ENCODE results near the gene PXYLP1.

PXYLP1 gene

DNA sequence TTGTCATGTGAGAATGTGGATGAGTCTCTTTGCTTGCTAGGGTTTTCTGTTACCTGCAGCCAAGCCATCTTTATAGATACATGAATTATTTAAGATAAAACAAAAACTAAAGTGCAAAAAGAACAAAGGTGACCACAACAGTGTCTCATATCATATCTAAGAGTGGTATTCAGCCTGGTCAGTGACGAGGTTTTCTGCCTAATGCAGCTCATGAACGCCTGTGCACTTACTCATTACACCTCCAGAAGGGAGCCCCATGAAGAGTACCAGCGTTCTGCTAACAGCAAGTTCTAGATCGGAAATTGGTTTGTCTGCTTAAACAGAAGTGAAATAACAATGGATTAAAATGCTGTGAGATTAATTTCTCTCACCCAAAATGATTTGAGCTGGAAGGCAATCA, 19.2 kb downstream of the PXYLP1 start:
- no peaks in the 10 kb centered on the region for H3K9me3 ChIP-seq (ENCODE audit: control insufficient read depth, low read length)
- no peaks in the 10 kb centered on the region for H3K4me1 ChIP-seq (ENCODE audit: control insufficient read depth, insufficient read depth, low read length, poor library complexity, severe bottlenecking)
- H3K36me3 ChIP-seq (ENCODE audit: control insufficient read depth, insufficient read depth, low read length) = no peaks in the 10 kb centered on the region
- WGBS, 2 experiments (ENCODE audit: insufficient coverage in 2 of 2) = 95 to 100% methylated on average over 3 of the region's 4 CpGs
- H3K27ac ChIP-seq (ENCODE audit: low read depth, low read length, severe bottlenecking) = no peak overlapping the region
- no peak overlapping the region for H3K4me3 ChIP-seq (ENCODE audit: extremely low read depth, insufficient read depth, low read length, poor library complexity, severe bottlenecking)

DNA sequence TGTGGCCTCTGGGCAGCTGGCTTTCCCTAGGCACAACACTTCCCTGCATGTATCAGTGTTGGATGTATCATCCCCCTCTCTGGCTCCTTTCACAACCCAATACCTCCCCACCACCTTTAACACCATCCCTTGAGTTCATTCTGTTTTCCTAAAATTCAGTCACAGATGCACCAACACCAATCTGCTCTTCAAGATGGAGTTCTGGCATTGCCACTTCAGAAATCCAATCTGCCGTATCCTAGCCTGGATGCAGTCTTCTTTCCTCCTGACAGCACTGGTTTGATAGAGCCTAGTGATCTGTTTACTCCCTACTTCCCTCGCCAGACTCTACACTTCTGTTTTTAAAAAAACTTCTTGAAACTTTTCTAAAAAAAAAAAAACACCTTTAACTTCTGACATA, 21.7 kb downstream of the PXYLP1 start:
- H3K36me3 ChIP-seq (ENCODE audit: control insufficient read depth, insufficient read depth, low read length) = no peaks in the 10 kb centered on the region
- 92 to 94% methylated on average over 2 of the region's 2 CpGs for WGBS, 2 experiments (ENCODE audit: insufficient coverage in 2 of 2)

DNA sequence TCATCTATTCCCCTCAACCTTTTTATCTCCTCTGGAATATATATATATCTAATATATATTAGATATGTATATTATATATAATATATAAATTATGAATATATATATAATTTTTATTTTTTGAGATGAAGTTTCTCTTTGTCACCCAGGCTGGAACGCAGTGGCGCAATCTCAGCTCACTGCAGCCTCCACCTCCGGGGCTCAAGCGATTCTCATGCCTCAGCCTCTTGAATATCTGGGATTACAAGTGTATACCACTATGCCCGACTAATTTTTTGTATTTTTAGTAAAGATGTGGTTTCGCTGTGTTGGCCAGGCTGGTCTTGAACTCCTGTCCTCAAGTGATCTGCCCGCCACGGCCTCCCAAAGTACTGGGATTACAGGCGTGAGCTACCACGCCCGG, 22.2 kb downstream of the PXYLP1 start:
- no peaks in the 10 kb centered on the region for H3K4me1 ChIP-seq (ENCODE audit: control insufficient read depth, insufficient read depth, low read length, poor library complexity, severe bottlenecking)
- no peak overlapping the region for H3K27ac ChIP-seq (ENCODE audit: low read depth, low read length, severe bottlenecking)
- 78 to 91% methylated on average over 10 to 11 of the region's 11 CpGs for WGBS, 2 experiments (ENCODE audit: insufficient coverage in 2 of 2)
- no peaks in the 10 kb centered on the region for H3K36me3 ChIP-seq (ENCODE audit: control insufficient read depth, insufficient read depth, low read length)
- no peaks in the 10 kb centered on the region for H3K9me3 ChIP-seq (ENCODE audit: control insufficient read depth, low read length)
- H3K4me3 ChIP-seq (ENCODE audit: extremely low read depth, insufficient read depth, low read length, poor library complexity, severe bottlenecking) = no peak overlapping the region

More for the DNA sequence above, 21.7 kb downstream of the PXYLP1 start:
- H3K4me3 ChIP-seq (ENCODE audit: extremely low read depth, insufficient read depth, low read length, poor library complexity, severe bottlenecking) = no peak overlapping the region
- no peaks in the 10 kb centered on the region for H3K4me1 ChIP-seq (ENCODE audit: control insufficient read depth, insufficient read depth, low read length, poor library complexity, severe bottlenecking)
- no peak overlapping the region for H3K27ac ChIP-seq (ENCODE audit: low read depth, low read length, severe bottlenecking)
- H3K9me3 ChIP-seq (ENCODE audit: control insufficient read depth, low read length) = no peaks in the 10 kb centered on the region

DNA sequence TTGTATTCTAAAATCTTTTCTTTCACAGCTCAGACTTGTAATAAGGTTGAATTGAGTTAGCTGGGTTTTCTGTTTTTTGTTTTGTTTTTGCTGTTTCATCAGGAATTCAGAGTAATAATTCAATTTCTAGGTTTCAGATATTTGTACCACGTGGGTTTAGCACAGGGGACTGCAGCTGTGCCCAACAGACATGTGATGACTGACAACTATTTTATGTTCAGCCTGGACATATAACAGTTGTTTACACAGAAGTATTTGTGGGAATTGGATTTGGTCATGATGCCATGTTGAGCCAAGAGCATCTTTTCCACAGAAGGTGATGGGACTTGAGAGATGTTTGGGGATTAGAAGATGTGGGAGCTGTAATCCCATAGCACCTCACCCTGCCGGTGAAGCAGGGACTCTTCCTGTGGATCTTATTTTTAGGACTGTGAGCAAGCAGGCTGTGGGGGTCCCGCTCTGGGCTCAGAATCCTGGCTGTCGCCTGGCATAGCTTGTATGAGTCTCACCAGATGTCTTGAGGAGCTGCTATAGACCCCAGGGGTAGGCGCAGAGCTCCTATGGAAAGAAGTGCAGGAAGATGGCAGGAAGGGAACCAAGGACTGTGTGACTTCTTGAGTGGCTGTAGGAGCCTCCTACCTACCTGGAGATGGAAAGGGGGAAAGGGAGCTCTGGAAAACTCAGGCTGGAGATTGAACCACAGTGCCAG, 23.7 kb downstream of the PXYLP1 start:
- no peaks in the 10 kb centered on the region for H3K36me3 ChIP-seq (ENCODE audit: control insufficient read depth, insufficient read depth, low read length)
- no peaks in the 10 kb centered on the region for H3K9me3 ChIP-seq (ENCODE audit: control insufficient read depth, low read length)
- 85 to 90% methylated on average over 4 to 5 of the region's 5 CpGs for WGBS, 2 experiments (ENCODE audit: insufficient coverage in 2 of 2)
- no peaks in the 10 kb centered on the region for H3K4me1 ChIP-seq (ENCODE audit: control insufficient read depth, insufficient read depth, low read length, poor library complexity, severe bottlenecking)
- no peak overlapping the region for H3K4me3 ChIP-seq (ENCODE audit: extremely low read depth, insufficient read depth, low read length, poor library complexity, severe bottlenecking)
- no peak overlapping the region for H3K27ac ChIP-seq (ENCODE audit: low read depth, low read length, severe bottlenecking)

DNA sequence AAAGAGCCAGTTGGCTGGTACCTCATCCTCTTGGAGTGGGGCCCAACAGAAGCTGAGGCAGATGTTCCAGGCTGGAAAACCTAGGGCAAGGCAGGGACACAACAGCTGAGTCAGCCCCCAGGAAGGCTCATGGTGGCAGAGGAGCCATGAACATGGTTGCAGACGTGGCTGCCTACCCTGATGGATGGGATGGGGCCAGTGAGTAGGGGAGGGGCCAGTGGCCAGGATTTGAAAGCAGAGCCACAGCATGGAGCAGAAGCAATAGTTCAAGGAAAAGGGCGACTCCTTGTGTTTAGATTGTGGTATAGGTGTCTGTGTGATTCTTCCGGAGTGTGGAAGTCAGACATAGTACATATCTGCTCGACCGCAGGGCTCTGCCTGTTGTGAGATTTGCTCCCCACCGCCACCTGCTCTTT, 24.2 kb downstream of the PXYLP1 start:
- H3K27ac ChIP-seq (ENCODE audit: low read depth, low read length, severe bottlenecking) = no peak overlapping the region
- H3K4me1 ChIP-seq (ENCODE audit: control insufficient read depth, insufficient read depth, low read length, poor library complexity, severe bottlenecking) = no peaks in the 10 kb centered on the region
- H3K4me3 ChIP-seq (ENCODE audit: extremely low read depth, insufficient read depth, low read length, poor library complexity, severe bottlenecking) = no peak overlapping the region
- no peaks in the 10 kb centered on the region for H3K9me3 ChIP-seq (ENCODE audit: control insufficient read depth, low read length)
- H3K36me3 ChIP-seq (ENCODE audit: control insufficient read depth, insufficient read depth, low read length) = no peaks in the 10 kb centered on the region
- WGBS, 2 experiments (ENCODE audit: insufficient coverage in 2 of 2) = 84 to 88% methylated on average over 6 of the region's 6 CpGs

DNA sequence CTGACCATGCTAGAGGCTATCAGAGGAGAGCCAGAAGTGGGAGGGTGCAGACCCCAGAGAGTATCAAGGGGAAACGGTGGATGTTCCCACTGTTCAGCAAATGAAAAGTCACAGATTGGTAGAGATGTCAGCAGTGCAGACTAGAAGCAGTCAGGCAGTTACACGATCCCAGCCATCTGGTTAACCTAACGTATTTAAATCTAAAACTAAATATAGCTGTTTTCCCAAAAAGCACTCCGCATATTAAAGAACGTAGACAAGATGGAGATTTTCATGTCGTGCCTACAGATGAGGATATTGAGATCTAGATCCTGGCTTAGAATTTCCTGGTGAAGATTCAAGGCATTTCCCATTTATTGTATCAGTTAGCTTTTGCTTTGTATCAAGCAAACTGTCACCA, 25.2 kb downstream of the PXYLP1 start:
- WGBS, 2 experiments (ENCODE audit: insufficient coverage in 2 of 2) = 92 to 97% methylated on average over 5 to 6 of the region's 6 CpGs
- no peaks in the 10 kb centered on the region for H3K9me3 ChIP-seq (ENCODE audit: control insufficient read depth, low read length)
- H3K4me3 ChIP-seq (ENCODE audit: extremely low read depth, insufficient read depth, low read length, poor library complexity, severe bottlenecking) = no peak overlapping the region
- H3K4me1 ChIP-seq (ENCODE audit: control insufficient read depth, insufficient read depth, low read length, poor library complexity, severe bottlenecking) = no peaks in the 10 kb centered on the region
- no peak overlapping the region for H3K27ac ChIP-seq (ENCODE audit: low read depth, low read length, severe bottlenecking)
- peaks cover 6% of the 10 kb centered on the region for H3K36me3 ChIP-seq (ENCODE audit: control insufficient read depth, insufficient read depth, low read length)

DNA sequence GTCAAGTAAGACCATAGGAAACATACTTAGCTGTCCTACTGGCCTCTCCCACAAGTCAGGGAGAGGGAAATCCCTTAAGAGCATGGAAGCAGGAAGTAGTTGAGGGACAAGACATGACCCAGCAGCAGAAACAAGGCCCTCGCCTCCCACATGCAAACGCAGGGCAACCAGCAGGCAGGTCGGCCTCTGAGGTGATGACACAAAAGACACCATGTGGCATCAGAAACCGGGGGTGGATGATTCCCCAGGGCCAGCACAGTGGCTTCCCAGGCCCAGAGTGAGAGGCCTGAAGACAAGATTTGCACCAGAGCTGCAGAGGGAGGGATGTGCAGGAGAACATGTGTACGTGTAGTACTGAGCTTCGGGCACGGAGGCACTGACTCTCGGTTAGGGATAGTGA, 26.3 kb downstream of the PXYLP1 start:
- H3K4me1 ChIP-seq (ENCODE audit: control insufficient read depth, insufficient read depth, low read length, poor library complexity, severe bottlenecking) = peaks cover 5% of the 10 kb centered on the region
- H3K36me3 ChIP-seq (ENCODE audit: control insufficient read depth, insufficient read depth, low read length) = peaks cover 6% of the 10 kb centered on the region
- no peaks in the 10 kb centered on the region for H3K9me3 ChIP-seq (ENCODE audit: control insufficient read depth, low read length)
- 71 to 85% methylated on average over 7 to 8 of the region's 8 CpGs for whole genome bisulfite sequencing, 2 experiments (ENCODE audit: insufficient coverage in 2 of 2)
- H3K27ac ChIP-seq (ENCODE audit: low read depth, low read length, severe bottlenecking) = no peak overlapping the region
- H3K4me3 ChIP-seq (ENCODE audit: extremely low read depth, insufficient read depth, low read length, poor library complexity, severe bottlenecking) = no peak overlapping the region

DNA sequence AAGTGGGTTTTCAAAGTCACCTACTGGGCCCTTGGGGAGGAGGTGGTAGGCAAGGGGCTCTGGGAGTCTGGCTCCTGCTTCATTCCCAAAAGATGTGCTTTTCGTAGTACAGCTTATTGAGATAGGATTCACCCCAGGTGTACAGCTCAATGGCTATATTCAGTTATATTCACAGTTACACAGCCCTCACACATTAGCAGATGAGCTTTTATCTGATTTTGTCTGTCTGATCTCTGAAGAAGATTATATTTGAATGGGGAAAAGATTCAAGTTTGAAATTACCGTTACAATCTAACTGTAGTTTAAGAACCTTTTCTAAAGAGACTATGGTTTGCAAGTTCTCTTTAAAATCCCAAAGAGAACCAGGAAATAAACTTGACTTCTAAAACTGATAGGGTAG, 27.3 kb downstream of the PXYLP1 start:
- Histone ChIP-seq H3K4me3 (ENCODE audit: extremely low read depth, insufficient read depth, low read length, poor library complexity, severe bottlenecking) (no peak overlapping the region), H3K36me3 (ENCODE audit: control insufficient read depth, insufficient read depth, low read length) (peaks cover 6% of the 10 kb centered on the region), H3K4me1 (ENCODE audit: control insufficient read depth, insufficient read depth, low read length, poor library complexity, severe bottlenecking) (peaks cover 5% of the 10 kb centered on the region), H3K27ac (ENCODE audit: low read depth, low read length, severe bottlenecking) (no peak overlapping the region), H3K9me3 (ENCODE audit: control insufficient read depth, low read length) (no peaks in the 10 kb centered on the region)
- WGBS, 2 experiments (ENCODE audit: insufficient coverage in 2 of 2) = 80% methylated on average over 1 of the region's 2 CpGs; no CpG with 5 or more reads in 1 of the 2 experiments

DNA sequence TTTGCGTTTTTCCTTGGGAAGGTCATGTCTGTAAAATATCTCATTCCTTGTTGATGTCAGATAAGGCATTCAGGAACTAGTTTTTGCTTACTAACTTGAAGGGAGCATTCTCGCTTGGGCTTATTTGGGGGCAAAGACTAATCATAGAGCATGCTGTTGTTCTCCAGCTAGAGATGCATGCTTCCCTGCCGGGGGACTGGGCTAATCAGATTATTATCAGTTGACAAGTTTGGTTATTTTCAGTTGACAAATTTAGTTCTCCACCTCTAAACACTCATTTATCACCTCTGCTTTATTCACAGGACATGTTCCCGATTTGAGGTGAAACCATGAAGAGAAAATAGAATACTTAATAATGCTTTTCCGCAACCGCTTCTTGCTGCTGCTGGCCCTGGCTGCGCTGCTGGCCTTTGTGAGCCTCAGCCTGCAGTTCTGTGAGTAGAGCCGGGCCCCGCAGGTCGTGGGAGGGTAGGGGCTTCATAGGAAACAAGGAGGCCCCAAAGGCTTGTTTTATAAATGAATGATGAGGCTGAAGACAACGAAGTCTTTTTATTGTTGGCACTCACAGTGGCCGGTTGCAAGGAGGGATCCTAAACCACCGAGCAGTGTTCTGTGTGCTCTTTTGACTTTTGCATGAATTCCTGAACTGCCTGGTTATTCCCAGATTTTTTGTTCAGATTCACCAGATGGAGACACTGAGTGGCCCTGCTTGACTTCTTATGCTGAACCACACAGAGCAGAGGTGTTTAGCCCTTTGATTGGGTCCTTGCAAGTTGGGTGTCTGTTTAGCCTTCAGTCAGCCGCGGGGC, 28.4 kb downstream of the PXYLP1 start:
- H3K9me3 ChIP-seq (ENCODE audit: control insufficient read depth, low read length) = no peaks in the 10 kb centered on the region
- H3K4me1 ChIP-seq (ENCODE audit: control insufficient read depth, insufficient read depth, low read length, poor library complexity, severe bottlenecking) = peaks cover 5% of the 10 kb centered on the region
- whole genome bisulfite sequencing, 2 experiments (ENCODE audit: insufficient coverage in 2 of 2) = 83 to 93% methylated on average over 11 to 12 of the region's 15 CpGs
- peaks cover 6% of the 10 kb centered on the region for H3K36me3 ChIP-seq (ENCODE audit: control insufficient read depth, insufficient read depth, low read length)
- H3K27ac ChIP-seq (ENCODE audit: low read depth, low read length, severe bottlenecking) = peak overlapping the region; percentile 42
- H3K4me3 ChIP-seq (ENCODE audit: extremely low read depth, insufficient read depth, low read length, poor library complexity, severe bottlenecking) = no peak overlapping the region

DNA sequence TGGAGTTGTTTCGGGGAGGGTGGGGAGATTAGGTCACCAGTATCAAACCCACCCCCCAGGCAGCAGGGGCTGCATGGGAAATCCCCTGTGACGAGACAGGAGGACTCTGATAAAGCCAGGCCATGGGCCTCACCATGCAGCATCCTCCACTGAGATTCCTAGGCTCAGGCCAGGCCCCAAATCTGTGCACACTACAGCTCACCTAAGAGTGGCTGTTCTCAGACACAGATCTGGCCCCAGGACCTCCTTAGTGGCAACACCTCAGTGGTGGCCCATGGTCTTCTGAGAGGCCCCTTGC, 29.0 kb downstream of the PXYLP1 start:
- Histone ChIP-seq H3K27ac (ENCODE audit: low read depth, low read length, severe bottlenecking) (no peak overlapping the region), H3K36me3 (ENCODE audit: control insufficient read depth, insufficient read depth, low read length) (peaks cover 6% of the 10 kb centered on the region), H3K9me3 (ENCODE audit: control insufficient read depth, low read length) (no peaks in the 10 kb centered on the region), H3K4me1 (ENCODE audit: control insufficient read depth, insufficient read depth, low read length, poor library complexity, severe bottlenecking) (peaks cover 5% of the 10 kb centered on the region), H3K4me3 (ENCODE audit: extremely low read depth, insufficient read depth, low read length, poor library complexity, severe bottlenecking) (no peak overlapping the region)
- WGBS, 2 experiments (ENCODE audit: insufficient coverage in 2 of 2) = 60 to 100% methylated on average over 1 of the region's 2 CpGs

All from mesodermal cell (in vitro differentiated cells).